H1 (cell line): Measurements from ENCODE around the gene CHI3L1. TPM values are rescaled to one million over a fixed set of nuclear protein-coding genes. Genes with fewer than 3 reads are reported as not detected.
A peak's percentile ranks its signal among the peaks of the same experiment; 100 is the strongest.

Source experiments
- CTCF ChIA-PET: fragments of 300-600 bp; sonication (Branson Sonifier 250); formaldehyde crosslinking; loops from one replicate; lab custom pipeline; 2021; ENCODE audit not compliant: partially characterized antibody; lab: Charles Lee
- POLR2A ChIA-PET: fragments of 300-600 bp; sonication (Branson Sonifier 250); formaldehyde crosslinking; loops from one replicate; lab custom pipeline; 2021; ENCODE audit warnings: inconsistent platforms; ENCODE audit not compliant: partially characterized antibody; lab: Charles Lee
- DNase-seq, 2 experiments: peaks; one replicate each; pipeline versions ENCODE4 v3.0.0 to v3.0.0-alpha.2; 2010 to 2022; ENCODE audit warnings: low spot score in 2 of 2, low read depth in 1 of 2, mixed read lengths in 1 of 2
- FAIRE-seq: peaks from 2 replicates; lab custom pipeline; 2011; peaks lifted over from hg19 to GRCh38; lab: Jason Lieb, UNC
- H2AFZ ChIP-seq: 2 replicates; pipeline ENCODE4 v1.8.1; 2012; ENCODE audit warnings: low read length, inconsistent platforms
- H2AK5ac ChIP-seq: 2 replicates; pipeline ENCODE4 v1.6.1; 2013; ENCODE audit warnings: low read depth, low read length
- H2BK120ac ChIP-seq: replicated peaks from 2 replicates; pipeline ENCODE3; 2013; ENCODE audit warnings: low read depth, low read length, inconsistent platforms
- H2BK12ac ChIP-seq: 2 replicates; pipeline ENCODE4 v1.6.1; 2013; ENCODE audit warnings: low read depth, low read length
- H2BK15ac ChIP-seq: 2 replicates; pipeline ENCODE4 v1.6.1; 2013; ENCODE audit warnings: low read length
- H2BK20ac ChIP-seq: 2 replicates; pipeline ENCODE4 v1.6.1; 2013; ENCODE audit warnings: low read length
- H2BK5ac ChIP-seq: 2 replicates; pipeline ENCODE4 v1.6.1; 2013; ENCODE audit warnings: low read depth, low read length
- H3K14ac ChIP-seq: 2 replicates; pipeline ENCODE4 v1.6.1; 2013; ENCODE audit warnings: inconsistent platforms; ENCODE audit not compliant: insufficient read length
- H3K18ac ChIP-seq: 2 replicates; pipeline ENCODE4 v1.6.1; 2013; ENCODE audit warnings: low read length; ENCODE audit errors: extremely low read depth
- H3K23ac ChIP-seq: 2 replicates; pipeline ENCODE4 v1.6.1; 2013; ENCODE audit warnings: inconsistent platforms; ENCODE audit not compliant: insufficient read length
- H3K23me2 ChIP-seq: 2 replicates; pipeline ENCODE4 v1.6.1; 2013; ENCODE audit warnings: low read depth, low read length
- H3K27ac ChIP-seq: 2 replicates; pipeline ENCODE4 v1.6.1; 2011; ENCODE audit warnings: low read depth, low read length, inconsistent platforms
- H3K27me3 ChIP-seq, 4 experiments: replicated peaks in 1 of 4; 1 replicate in 1 of 4; 2 replicates in 3 of 4; pipeline versions ENCODE4 v1.6.1 to v1.8.1; 2011 to 2013; ENCODE audit warnings: low read length in 3 of 4, mild to moderate bottlenecking in 3 of 4, inconsistent platforms in 2 of 4, mixed read lengths in 2 of 4, moderate library complexity in 1 of 4; ENCODE audit not compliant: control insufficient read depth in 3 of 4, insufficient read depth in 3 of 4; ENCODE audit errors: extremely low read depth in 1 of 4
- H3K36me3 ChIP-seq, 4 experiments: 2 replicates each; pipeline versions ENCODE4 v1.6.1 to v1.8.1; 2011 to 2013; ENCODE audit warnings: mild to moderate bottlenecking in 4 of 4, low read length in 3 of 4, moderate library complexity in 2 of 4, control low read depth in 1 of 4, inconsistent platforms in 1 of 4; ENCODE audit not compliant: insufficient read depth in 4 of 4, control insufficient read depth in 2 of 4
- H3K4ac ChIP-seq: replicated peaks from 2 replicates; pipeline ENCODE3; 2013; ENCODE audit warnings: low read length, low read depth, mixed read lengths, inconsistent platforms; ENCODE audit not compliant: insufficient read length
- H3K4me1 ChIP-seq, 4 experiments: replicated peaks in 1 of 4; 1 replicate in 1 of 4; 2 replicates in 3 of 4; pipeline versions ENCODE4 v1.6.1 to v1.8.1; 2011 to 2013; ENCODE audit warnings: low read length in 3 of 4, inconsistent platforms in 2 of 4, mixed read lengths in 1 of 4; ENCODE audit not compliant: insufficient read depth in 4 of 4, control insufficient read depth in 3 of 4
- H3K4me2 ChIP-seq, 2 experiments: 2 replicates each; pipeline versions ENCODE4 v1.6.1 to v1.8.1; 2011 to 2013; ENCODE audit warnings: low read depth in 2 of 2, low read length in 2 of 2, control low read depth in 1 of 2, inconsistent platforms in 1 of 2, mild to moderate bottlenecking in 1 of 2; ENCODE audit not compliant: insufficient read depth in 1 of 2
- H3K4me3 ChIP-seq, 4 experiments: fragments of 200-600, 300-600 bp in 1 of 4; sonication (generic), shearing (Covaris generic), sonication (Bioruptor Twin) in 1 of 4; 2 replicates each; pipeline versions ENCODE4 v1.5.1 to v1.8.1; 2011 to 2016; ENCODE audit warnings: low read length in 4 of 4, low read depth in 3 of 4, control low read depth in 2 of 4, inconsistent platforms in 2 of 4, mild to moderate bottlenecking in 2 of 4, mixed read lengths in 1 of 4, moderate library complexity in 1 of 4; ENCODE audit not compliant: insufficient read depth in 2 of 4; ENCODE audit errors: extremely low read depth in 1 of 4
- H3K56ac ChIP-seq: replicated peaks from 2 replicates; pipeline ENCODE3; 2013; ENCODE audit warnings: low read depth, mild to moderate bottlenecking, mixed read lengths, low read length, inconsistent platforms; ENCODE audit not compliant: insufficient read length
- H3K79me1 ChIP-seq: 2 replicates; pipeline ENCODE4 v1.6.1; 2013; ENCODE audit warnings: low read depth, low read length, control low read depth
- H3K79me2 ChIP-seq, 2 experiments: 2 replicates each; pipeline versions ENCODE4 v1.6.1 to v1.8.1; 2012 to 2013; ENCODE audit warnings: low read length in 2 of 2, mild to moderate bottlenecking in 2 of 2, inconsistent platforms in 1 of 2; ENCODE audit not compliant: insufficient read depth in 2 of 2, control insufficient read depth in 1 of 2
- H3K9ac ChIP-seq, 4 experiments: replicated peaks in 1 of 4; 1 replicate in 1 of 4; 2 replicates in 3 of 4; pipeline versions ENCODE4 v1.6.1 to v1.8.1; 2011 to 2013; ENCODE audit warnings: low read depth in 3 of 4, low read length in 3 of 4, control low read depth in 2 of 4, mild to moderate bottlenecking in 2 of 4, moderate library complexity in 2 of 4, inconsistent platforms in 1 of 4; ENCODE audit errors: extremely low read depth in 1 of 4
- H3K9me3 ChIP-seq, 2 experiments: 2 replicates each; pipeline versions ENCODE4 v1.6.1 to v1.8.1; 2012 to 2013; ENCODE audit warnings: mild to moderate bottlenecking in 2 of 2, moderate library complexity in 2 of 2, control low read depth in 1 of 2, inconsistent platforms in 1 of 2, low read depth in 1 of 2, low read length in 1 of 2, mixed read lengths in 1 of 2; ENCODE audit not compliant: insufficient read depth in 2 of 2
- H4K20me1 ChIP-seq, 2 experiments: replicated peaks in 1 of 2; 2 replicates each; pipeline versions ENCODE3 to v1.8.1; 2011 to 2013; ENCODE audit warnings: inconsistent platforms in 2 of 2, low read length in 2 of 2, mild to moderate bottlenecking in 1 of 2; ENCODE audit not compliant: insufficient read depth in 2 of 2, control insufficient read depth in 1 of 2
- H4K5ac ChIP-seq: 2 replicates; pipeline ENCODE4 v1.6.1; 2013; ENCODE audit warnings: low read length, low read depth, mixed read lengths, inconsistent platforms; ENCODE audit not compliant: insufficient read length
- H4K8ac ChIP-seq: 2 replicates; pipeline ENCODE4 v1.8.0; 2013; ENCODE audit warnings: mild to moderate bottlenecking, moderate library complexity, low read length, inconsistent platforms; ENCODE audit not compliant: insufficient read depth; ENCODE audit errors: extremely low read depth
- H4K91ac ChIP-seq: replicated peaks from 2 replicates; pipeline ENCODE3; 2013; ENCODE audit warnings: low read length, mixed read lengths, inconsistent platforms; ENCODE audit not compliant: insufficient read length
- CBX8 ChIP-seq: fragments of 300-800, 300-1000 bp; sonication (generic); IDR thresholded peaks from 2 replicates; pipeline ENCODE4 v1.7.1; 2016; ENCODE audit warnings: low read depth, low read length, borderline replicate concordance
- SP2 ChIP-seq: IDR thresholded peaks from 2 replicates; pipeline ENCODE4 v1.6.1; 2012; ENCODE audit warnings: mild to moderate bottlenecking, low read length, inconsistent platforms
- WGBS, 2 experiments: shearing (Covaris generic) in 1 of 2; methylation state at CpG; one replicate each; pipeline versions ENCODE4 v1.1.6 to v1.1.7; 2013 to 2015; ENCODE audit warnings: low lambda C conversion rate in 2 of 2, mixed read lengths in 2 of 2, inconsistent platforms in 1 of 2, low coverage in 1 of 2, missing lambda C conversion rate in 1 of 2; ENCODE audit not compliant: insufficient replicate concordance in 2 of 2, insufficient coverage in 1 of 2, insufficient read length in 1 of 2; ENCODE audit errors: extremely low coverage in 1 of 2, missing lambda C conversion rate in 1 of 2; 5-methylcytosine and 5-hydroxymethylcytosine counted together
- polyA plus RNA-seq, 7 experiments: library from polyadenylated mRNA; depleted of rRNA in 3 of 7; stranded (reverse) in 5 of 7; unstranded in 2 of 7; fragments of >200 nt in 5 of 7; fragments of 200-250 nt in 2 of 7; gene quantifications; 1 replicate in 5 of 7; 2 replicates in 1 of 7; 4 replicates in 1 of 7; pipeline versions ENCODE4 v1.2.1 to v1.2.3, GENCODE V29; 2011 to 2013; ENCODE audit warnings: missing spikeins in 2 of 7, mixed read lengths in 2 of 7
- total RNA-seq: library from RNA; stranded (reverse); fragmentation: NEBNext Ultra II Directional; extraction: Animal tissue kit (Norgen Biotek cat#: 25700); gene quantifications from 2 replicates; pipeline ENCODE4 v1.2.1, GENCODE V29; 2021

CHI3L1 gene
- total and polyA plus RNA-seq, 2 of the 8 experiments (the other 6 are each of a cell fraction or from before 2014, with no cell fraction given), result 1.0 TPM; not detected in 1

DNA sequence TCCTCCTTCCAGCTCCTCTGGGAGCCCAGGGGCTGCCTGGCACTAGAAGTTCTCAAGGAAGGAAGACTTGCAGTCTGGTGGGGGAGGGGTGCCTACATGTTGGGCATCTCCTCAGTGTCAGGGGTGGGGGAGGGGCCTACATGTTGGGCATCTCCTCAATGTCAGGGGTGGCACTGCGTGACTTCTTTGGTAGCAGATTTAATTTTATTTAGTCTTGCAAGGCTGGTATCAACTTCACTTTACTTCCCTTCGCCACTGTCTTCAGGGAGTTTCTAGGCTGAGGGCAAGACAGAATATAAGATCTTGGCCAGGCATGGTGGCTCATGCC is 40.5 kb downstream of the CHI3L1 start:
- TF ChIP-seq SP2, result no peak
- no peak for TF ChIP-seq CBX8
- FAIRE-seq, result no peak
- ChIA-PET POLR2A (interaction anchor here (1.1 kb wide), 1 partner anchor 10 kb away, joined by 3 read pairs; no protein-coding TSS in a partner anchor), CTCF (interaction anchor here (1.7 to 49.1 kb wide), 7 partner anchors 17 to 125 kb away, joined by 4 to 1071 read pairs (median 16); partner anchors contain the start of genes ADORA1, MYBPH and PPFIA4)
- Histone ChIP-seq H4K5ac (no peak overlapping the region), H3K79me1 (no peaks in the 10 kb centered on the region), H3K23ac (no peak overlapping the region), H3K14ac (no peak overlapping the region), H3K4me3 (no peak overlapping the region), H3K56ac (no peak overlapping the region), H2BK12ac (peak overlapping the region; percentile 98; the same call in 1 of the 2 replicates), H4K20me1 (no peaks in the 10 kb centered on the region), H3K9ac (no peak overlapping the region), H3K18ac (no peak overlapping the region), H3K27me3 (no peaks in the 10 kb centered on the region), H3K79me2 (no peaks in the 10 kb centered on the region), H3K23me2 (no peaks in the 10 kb centered on the region; the same call in 1 of the 2 replicates), H2BK5ac (peak overlapping the region; percentile 62; the same call in 1 of the 2 replicates), H4K91ac (no peak overlapping the region), H3K36me3 (no peaks in the 10 kb centered on the region), H2AFZ (no peak overlapping the region), H2BK120ac (no peak overlapping the region), H3K4ac (no peak overlapping the region), H3K4me1 (peaks cover 7 to 35% (median 12%) of the 10 kb centered on the region in 4 experiments), H2BK15ac (peak overlapping the region; percentile 18; the same call in 1 of the 2 replicates), H3K9me3 (peaks cover 0 to 5% of the 10 kb centered on the region in 2 experiments; a peak in 1 of 4 replicates), H3K4me2 (no peak overlapping the region), H3K27ac (no peak overlapping the region), H4K8ac (no peak overlapping the region), H2AK5ac (no peak overlapping the region), H2BK20ac (peak overlapping the region; percentile 15; the same call in 1 of the 2 replicates)
- WGBS, 2 experiments, result 95% methylated on average over 2 of the region's 2 CpGs; no CpG with 5 or more reads in 1 of the 2 experiments
- DNase-seq, result no peak
